Psoas muscle (tissue), 8 donors: ENCODE results near the gene ADAMTSL1. TPM values are rescaled to one million over a fixed set of nuclear protein-coding genes. Genes with fewer than 3 reads are reported as not detected.

Source experiments
- ATAC-seq, 4 donors: fragments of 200-7000 bp; cut with Tn5 transposase; one replicate each; pipeline ENCODE4 v1.9.1; 2020; ENCODE audit warnings: moderate library complexity in 3 of 4, mild to moderate bottlenecking in 2 of 4
- DNase-seq, 2 donors: peaks; one replicate each; pipeline ENCODE4 v3.0.0-alpha.2; 2020
- H3K27ac ChIP-seq: fragments of 200-600 bp; one replicate; pipeline ENCODE4 v1.8.0; 2022
- H3K27me3 ChIP-seq, 3 donors: fragments of 200-600 bp in 1 of 3; one replicate each; pipeline versions ENCODE4 v1.6.1 to v1.8.0; 2013 to 2022; ENCODE audit warnings: low read length in 2 of 3, mild to moderate bottlenecking in 2 of 3, moderate library complexity in 1 of 3; ENCODE audit not compliant: insufficient read depth in 3 of 3
- H3K36me3 ChIP-seq, 2 donors: fragments of 200-600 bp in 1 of 2; one replicate each; pipeline versions ENCODE4 v1.6.1 to v1.8.0; 2013 to 2022; ENCODE audit warnings: low read depth in 1 of 2, mild to moderate bottlenecking in 1 of 2, moderate library complexity in 1 of 2; ENCODE audit not compliant: insufficient read depth in 1 of 2
- H3K4me1 ChIP-seq: fragments of 200-600 bp; one replicate; pipeline ENCODE4 v1.8.0; 2022
- H3K4me3 ChIP-seq: fragments of 200-600 bp; one replicate; pipeline ENCODE4 v1.8.0; 2022; ENCODE audit warnings: mild to moderate bottlenecking
- H3K9me3 ChIP-seq: fragments of 200-600 bp; one replicate; pipeline ENCODE4 v1.8.0; 2022
- WGBS, 3 donors: extraction: QIAGEN DNeasy Blood & Tissue Kit; methylation state at CpG; one replicate each; pipeline versions ENCODE4 v1.1.6 to v1.1.7; 2013; 5-methylcytosine and 5-hydroxymethylcytosine counted together
- intact Hi-C, 2 donors: fragments of 100-400 bp; cut with DNase I; formaldehyde crosslinking; loops; one replicate each; pipeline versions ENCODE4 v1.11.0 to v1.14.2; 2022
- polyA plus RNA-seq, 3 donors: library from polyadenylated mRNA; stranded (reverse); fragments of 200-250 nt; gene quantifications; one replicate each; pipeline ENCODE4 v1.2.3, GENCODE V29; 2013
- total RNA-seq, 4 donors: library from RNA; stranded (reverse); fragmentation: NEBNext Ultra II Directional in 2 of 4; extraction: Animal tissue kit (Norgen Biotek cat#: 25700) in 2 of 4; gene quantifications; one replicate each; pipeline versions ENCODE4 v1.2.1 to v1.2.4, GENCODE V29; 2021 to 2023
- TF ChIP-seq, protein P1 (sequence below): fragments of 200-600 bp; IDR thresholded peaks from one replicate; pipeline ENCODE4 v1.8.0; 2022; ENCODE audit warnings: antibody characterized with exemption
- donor health status: healthy with polysubstance abuse.
- donor health status: DM: no; HTN: no; CAD: no; lungs with moderate emphysema.
- donor health status: Bipolar disorder and iron deficiency.
- donor health status: healthy.
- donor health status: DM: yes; HTN: yes; CAD: no.
- donor health status: DM: no; HTN: no; CAD: no.
- donor health status: DM: no; HTN: no; CAD: no.
- donor health status: DM: yes; HTN: yes; CAD: no.

Gene ADAMTSL1
- total and polyA plus RNA-seq, 7 donors = 0.08 to 0.57 (median 0.28) TPM

DNA sequence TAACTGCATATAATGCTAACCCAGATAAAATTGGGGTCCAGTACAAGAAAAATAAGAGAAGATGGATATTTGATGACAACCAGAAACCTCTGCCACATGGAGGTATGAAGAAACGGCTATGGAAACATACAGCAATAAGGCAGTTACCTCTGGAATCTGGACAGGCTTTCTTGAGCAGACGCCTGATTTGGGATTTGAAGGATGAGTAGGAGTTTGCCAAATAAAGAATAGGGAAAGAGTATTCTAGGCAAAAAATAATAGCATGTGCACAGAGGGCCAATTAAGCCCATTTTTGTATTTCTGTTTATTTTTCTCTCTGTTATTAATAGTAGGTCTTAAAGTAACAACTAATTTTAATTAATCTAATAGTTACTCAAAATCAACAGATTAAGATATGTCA, 144.9 kb downstream of the ADAMTSL1 start:
- no peak for DNase-seq
- H3K4me1 ChIP-seq = no peaks in the 10 kb centered on the region
- TF ChIP-seq, protein P1, sequence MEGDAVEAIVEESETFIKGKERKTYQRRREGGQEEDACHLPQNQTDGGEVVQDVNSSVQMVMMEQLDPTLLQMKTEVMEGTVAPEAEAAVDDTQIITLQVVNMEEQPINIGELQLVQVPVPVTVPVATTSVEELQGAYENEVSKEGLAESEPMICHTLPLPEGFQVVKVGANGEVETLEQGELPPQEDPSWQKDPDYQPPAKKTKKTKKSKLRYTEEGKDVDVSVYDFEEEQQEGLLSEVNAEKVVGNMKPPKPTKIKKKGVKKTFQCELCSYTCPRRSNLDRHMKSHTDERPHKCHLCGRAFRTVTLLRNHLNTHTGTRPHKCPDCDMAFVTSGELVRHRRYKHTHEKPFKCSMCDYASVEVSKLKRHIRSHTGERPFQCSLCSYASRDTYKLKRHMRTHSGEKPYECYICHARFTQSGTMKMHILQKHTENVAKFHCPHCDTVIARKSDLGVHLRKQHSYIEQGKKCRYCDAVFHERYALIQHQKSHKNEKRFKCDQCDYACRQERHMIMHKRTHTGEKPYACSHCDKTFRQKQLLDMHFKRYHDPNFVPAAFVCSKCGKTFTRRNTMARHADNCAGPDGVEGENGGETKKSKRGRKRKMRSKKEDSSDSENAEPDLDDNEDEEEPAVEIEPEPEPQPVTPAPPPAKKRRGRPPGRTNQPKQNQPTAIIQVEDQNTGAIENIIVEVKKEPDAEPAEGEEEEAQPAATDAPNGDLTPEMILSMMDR = no peak
- WGBS, 3 donors = 78 to 91% (median 85%) methylated on average over 2 of the region's 2 CpGs
- no peaks in the 10 kb centered on the region for H3K9me3 ChIP-seq
- H3K4me3 ChIP-seq = no peak overlapping the region
- ATAC-seq = no peak
- peaks cover 0 to 1% (median 0%) of the 10 kb centered on the region in 3 donors for H3K27me3 ChIP-seq
- no peaks in the 10 kb centered on the region for H3K36me3 ChIP-seq
- H3K27ac ChIP-seq = no peak overlapping the region
- intact Hi-C loops = no loop called here

DNA sequence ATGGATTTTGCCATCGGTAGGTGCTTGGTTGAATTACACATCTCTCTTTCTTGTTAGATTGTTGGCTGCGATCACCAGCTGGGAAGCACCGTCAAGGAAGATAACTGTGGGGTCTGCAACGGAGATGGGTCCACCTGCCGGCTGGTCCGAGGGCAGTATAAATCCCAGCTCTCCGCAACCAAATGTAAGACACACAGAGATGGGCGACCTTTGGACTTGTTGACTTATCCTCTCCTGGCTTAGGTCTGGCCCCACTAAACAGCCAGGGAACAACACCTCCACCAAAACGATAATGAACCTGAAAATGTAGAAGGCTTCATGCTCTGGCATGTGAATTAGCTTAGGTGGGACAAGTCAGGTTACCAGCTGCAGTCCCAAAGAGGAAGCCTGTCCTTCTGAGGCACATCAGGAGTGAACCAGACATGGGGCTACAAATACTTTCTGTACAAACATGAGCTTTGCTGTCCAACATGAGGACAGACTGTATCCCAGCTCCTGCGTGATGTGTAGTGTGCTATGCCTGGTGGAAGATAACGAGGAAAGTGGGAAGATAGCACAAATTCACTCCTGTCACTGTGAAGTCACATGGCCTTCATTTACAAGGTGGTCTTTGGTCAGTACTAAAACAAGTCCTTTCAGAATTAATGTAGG, 148.4 kb downstream of the ADAMTSL1 start:
- no peaks in the 10 kb centered on the region for H3K36me3 ChIP-seq
- H3K27ac ChIP-seq = no peak overlapping the region
- TF ChIP-seq, protein P1 = no peak
- intact Hi-C loops = no loop called here
- no peaks in the 10 kb centered on the region for H3K4me1 ChIP-seq
- DNase-seq (no peak), ATAC-seq (no peak)
- H3K27me3 ChIP-seq = no peaks in the 10 kb centered on the region
- no peaks in the 10 kb centered on the region for H3K9me3 ChIP-seq
- WGBS, 3 donors = 95 to 96% (median 95%) methylated on average over 11 of the region's 11 CpGs
- H3K4me3 ChIP-seq = no peak overlapping the region

DNA sequence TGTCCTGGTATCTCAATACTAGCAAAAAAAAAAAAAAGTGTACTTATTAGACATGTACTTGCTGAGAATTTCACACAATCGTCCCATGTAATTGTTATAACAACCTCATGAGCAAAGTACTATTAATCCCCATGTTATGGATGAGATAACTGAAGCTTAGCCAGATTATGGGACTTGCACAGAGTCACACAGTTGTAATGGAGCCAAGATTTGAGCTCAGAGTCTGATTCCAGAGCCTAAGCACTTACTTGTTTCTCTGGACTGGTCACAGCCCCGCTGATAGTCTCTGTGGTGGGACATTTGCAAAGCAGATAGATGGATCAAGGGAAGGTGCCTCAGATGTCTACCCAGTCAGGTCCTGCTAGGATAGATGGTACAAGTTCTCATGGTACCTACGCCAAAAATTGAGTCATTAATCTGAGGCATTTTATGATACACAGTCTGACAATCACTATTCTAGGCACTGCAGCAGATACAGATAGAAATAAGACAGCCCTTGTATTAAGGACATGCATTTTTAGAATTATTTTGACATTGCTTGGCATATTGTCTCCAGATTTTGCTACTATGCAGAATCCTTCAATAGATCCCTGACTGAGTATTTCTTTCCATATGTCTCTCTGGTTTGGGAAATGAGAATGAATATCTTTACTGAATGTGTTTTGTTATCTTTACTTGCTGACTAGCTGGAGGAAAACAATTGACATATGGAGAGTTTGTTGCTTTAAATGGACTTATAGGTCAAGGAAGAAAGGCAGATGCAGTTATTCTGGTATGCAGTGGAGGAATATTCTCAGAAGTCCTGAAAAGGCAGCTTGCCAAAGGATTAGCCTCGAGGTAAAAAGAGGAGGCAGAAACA, 149.5 kb downstream of the ADAMTSL1 start:
- Histone ChIP-seq H3K27me3 (no peaks in the 10 kb centered on the region), H3K4me1 (no peaks in the 10 kb centered on the region), H3K4me3 (no peak overlapping the region), H3K27ac (no peak overlapping the region), H3K36me3 (no peaks in the 10 kb centered on the region), H3K9me3 (no peaks in the 10 kb centered on the region)
- 35 to 49% (median 37%) methylated on average over 4 of the region's 4 CpGs for WGBS, 3 donors
- ATAC-seq (no peak), DNase-seq (no peak)
- intact Hi-C loops = no loop called here
- TF ChIP-seq, protein P1 = no peak

DNA sequence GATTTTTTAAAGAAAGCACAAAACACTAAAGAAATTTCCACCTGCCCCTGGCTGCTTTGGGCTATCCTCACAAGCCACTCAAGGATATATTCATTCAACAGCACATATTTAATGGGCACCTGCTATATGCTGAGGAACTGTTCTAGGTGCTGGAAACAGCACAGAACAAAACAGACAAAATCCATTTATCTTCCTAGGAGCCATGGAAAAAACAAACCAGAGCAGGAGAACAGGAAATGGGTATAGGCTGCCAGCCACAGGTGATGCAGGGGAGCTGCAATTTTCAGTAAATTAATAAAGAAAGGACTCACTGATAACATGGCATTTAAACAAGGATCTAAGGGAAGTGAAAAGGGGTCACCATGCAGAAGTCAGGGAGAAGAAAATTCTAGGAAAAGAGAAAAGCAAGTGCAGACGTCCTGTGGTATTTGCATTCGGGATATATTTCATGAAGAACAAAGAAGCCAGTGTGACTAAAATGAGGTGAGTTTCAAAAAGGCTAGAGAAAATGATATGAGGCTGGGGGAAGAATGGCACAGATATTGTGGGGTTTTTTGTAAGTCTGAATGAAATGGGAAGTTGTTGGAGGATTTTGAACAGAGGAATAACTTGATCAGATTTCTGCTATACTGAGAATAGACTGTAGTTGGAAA, 152.2 kb downstream of the ADAMTSL1 start:
- intact Hi-C loops = no loop called here
- DNase-seq = no peak
- TF ChIP-seq, protein P1 = no peak
- H3K36me3 ChIP-seq = no peaks in the 10 kb centered on the region
- H3K27me3 ChIP-seq = no peaks in the 10 kb centered on the region
- H3K27ac ChIP-seq = no peak overlapping the region
- no peaks in the 10 kb centered on the region for H3K4me1 ChIP-seq
- no peak for ATAC-seq
- WGBS, 3 donors = 83 to 92% (median 88%) methylated on average over 2 of the region's 2 CpGs
- H3K9me3 ChIP-seq = no peaks in the 10 kb centered on the region
- H3K4me3 ChIP-seq = no peak overlapping the region
